K562 (cell line): ENCODE results near the gene PACC1.

Experiments used
- ARNT ChIP-seq, 2 experiments: fragments of 450-650 bp; IDR thresholded peaks; 2 replicates each; pipeline ENCODE4 v1.6.1; 2016; ENCODE audit warnings: mild to moderate bottlenecking in 1 of 2
- CEBPZ ChIP-seq: fragments of 150-350 bp; IDR thresholded peaks from 2 replicates; pipeline ENCODE4 v1.6.1; 2014; ENCODE audit warnings: low read depth, mild to moderate bottlenecking, low read length, borderline replicate concordance
- CHD7 ChIP-seq: fragments of 200-600 bp; sonication (generic); IDR thresholded peaks from one replicate; pipeline ENCODE4 v1.6.1; 2012; ENCODE audit warnings: mild to moderate bottlenecking, low read depth, low read length, inconsistent platforms
- CTCF ChIP-seq, 3 experiments: IDR thresholded peaks in 2 of 3; conservative IDR thresholded peaks in 1 of 3; 2 replicates each; pipeline ENCODE4 v1.5.1; 2011 to 2012; ENCODE audit warnings: low read length in 3 of 3, mild to moderate bottlenecking in 3 of 3, control low read depth in 2 of 3, improper control_type of control experiment in 1 of 3, inconsistent platforms in 1 of 3, low read depth in 1 of 3, mixed read lengths in 1 of 3, moderate library complexity in 1 of 3; ENCODE audit not compliant: insufficient read depth in 2 of 3
- DIDO1 ChIP-seq: fragments of 450-650 bp; IDR thresholded peaks from 2 replicates; pipeline ENCODE4 v1.6.1; 2016; ENCODE audit warnings: low read depth, missing biosample characterization, missing genetic modification characterization
- HIVEP1 ChIP-seq: fragments of 250-450 bp; sonication (Bioruptor Pico); IDR thresholded peaks from 2 replicates; pipeline ENCODE4 v1.4.0; 2020; ENCODE audit warnings: mild to moderate bottlenecking
- HMGXB4 ChIP-seq: sonication (generic); formaldehyde crosslinking; IDR thresholded peaks from 2 replicates; pipeline ENCODE4 v1.8.1; 2023; ENCODE audit warnings: mild to moderate bottlenecking, missing genetic modification reagents
- SP1 ChIP-seq: sonication (generic); formaldehyde crosslinking; IDR thresholded peaks from 2 replicates; pipeline ENCODE4 v1.8.1; 2022; ENCODE audit warnings: mild to moderate bottlenecking, missing genetic modification reagents
- TEAD4 ChIP-seq, 2 experiments: sonication (generic) in 1 of 2; formaldehyde crosslinking in 1 of 2; IDR thresholded peaks; 2 replicates each; pipeline versions ENCODE4 v1.6.1 to v1.8.0; 2012 to 2022; ENCODE audit warnings: borderline replicate concordance in 1 of 2, inconsistent platforms in 1 of 2, low read length in 1 of 2, mild to moderate bottlenecking in 1 of 2, missing genetic modification reagents in 1 of 2
- ZFP36 ChIP-seq: fragments of 150-350 bp; IDR thresholded peaks from 2 replicates; pipeline ENCODE4 v1.6.1; 2018; ENCODE audit warnings: low read length, low read depth; ENCODE audit not compliant: partially characterized antibody

GRCh38 chr1:212381397-212382035, 33.2 kb downstream of the PACC1 start:
- no peak for TF ChIP-seq TEAD4 (IDR thresholded peaks at IDR 0.05; ENCODE audit: low read length)
- TF ChIP-seq TEAD4 (CRISPR knock-in tag; IDR thresholded peaks at IDR 0.05; ENCODE audit: borderline replicate concordance) = no peak
- no peak for TF ChIP-seq DIDO1 (tag)
- TF ChIP-seq SP1 (CRISPR knock-in tag) = no peak
- no peak for TF ChIP-seq CTCF (IDR thresholded peaks at IDR 0.05 in 2 of 3, conservative IDR thresholded peaks at IDR 0.05 in 1 of 3; ENCODE audit: insufficient read depth in 2 of 3, low read depth in 1 of 3, low read length in 3 of 3)
- TF ChIP-seq ZFP36 = no peak
- TF ChIP-seq ARNT (IDR thresholded peaks at IDR 0.05) = no peak
- TF ChIP-seq HMGXB4 (CRISPR knock-in tag) = no peak
- no peak for TF ChIP-seq CEBPZ
- TF ChIP-seq HIVEP1 = no peak
- no peak for TF ChIP-seq CHD7
